Measurements from ENCODE around the gene SVEP1.

Gene SVEP1

GRCh38 chr9:110356639-110357395 lies 222.7 kb downstream of the SVEP1 start:
- H3K4me3 ChIP-seq (ENCODE audit: insufficient read depth, low read depth, low read length), result no peak overlapping the region
- no peak overlapping the region for H3K27ac ChIP-seq (ENCODE audit: insufficient read depth, low read depth, low read length, poor library complexity, severe bottlenecking)
- 89 to 92% methylated on average over 3 to 4 of the region's 4 CpGs for WGBS, 2 experiments
- H3K4me1 ChIP-seq (ENCODE audit: control insufficient read depth, insufficient read depth, low read length), result no peaks in the 10 kb centered on the region
- no peaks in the 10 kb centered on the region for H3K27me3 ChIP-seq (ENCODE audit: control insufficient read depth, insufficient read depth, low read length, poor library complexity, severe bottlenecking)
- H3K36me3 ChIP-seq (ENCODE audit: control insufficient read depth, insufficient read depth, low read length), result no peaks in the 10 kb centered on the region
- no peaks in the 10 kb centered on the region for H3K9me3 ChIP-seq (ENCODE audit: control insufficient read depth, low read length)

GRCh38 chr9:110355911-110356310 lies 223.6 kb downstream of the SVEP1 start:
- no peaks in the 10 kb centered on the region for H3K27me3 ChIP-seq (ENCODE audit: control insufficient read depth, insufficient read depth, low read length, poor library complexity, severe bottlenecking)
- no peak overlapping the region for H3K4me3 ChIP-seq (ENCODE audit: insufficient read depth, low read depth, low read length)
- WGBS, 2 experiments, result 88 to 95% methylated on average over 1 to 2 of the region's 2 CpGs
- no peaks in the 10 kb centered on the region for H3K9me3 ChIP-seq (ENCODE audit: control insufficient read depth, low read length)
- H3K36me3 ChIP-seq (ENCODE audit: control insufficient read depth, insufficient read depth, low read length), result no peaks in the 10 kb centered on the region
- no peak overlapping the region for H3K27ac ChIP-seq (ENCODE audit: insufficient read depth, low read depth, low read length, poor library complexity, severe bottlenecking)
- H3K4me1 ChIP-seq (ENCODE audit: control insufficient read depth, insufficient read depth, low read length), result no peaks in the 10 kb centered on the region

GRCh38 chr9:110351009-110351467 lies 228.5 kb downstream of the SVEP1 start:
- Histone ChIP-seq H3K27me3 (ENCODE audit: control insufficient read depth, insufficient read depth, low read length, poor library complexity, severe bottlenecking) (no peaks in the 10 kb centered on the region), H3K9me3 (ENCODE audit: control insufficient read depth, low read length) (no peaks in the 10 kb centered on the region), H3K36me3 (ENCODE audit: control insufficient read depth, insufficient read depth, low read length) (no peaks in the 10 kb centered on the region), H3K27ac (ENCODE audit: insufficient read depth, low read depth, low read length, poor library complexity, severe bottlenecking) (no peak overlapping the region), H3K4me1 (ENCODE audit: control insufficient read depth, insufficient read depth, low read length) (no peaks in the 10 kb centered on the region), H3K4me3 (ENCODE audit: insufficient read depth, low read depth, low read length) (no peak overlapping the region)
- 63 to 100% methylated on average over 1 of the region's 1 CpG for WGBS, 2 experiments

GRCh38 chr9:110346325-110346724 lies 233.2 kb downstream of the SVEP1 start:
- WGBS, 2 experiments, result 40 to 42% methylated on average over 2 of the region's 3 CpGs
- H3K27ac ChIP-seq (ENCODE audit: insufficient read depth, low read depth, low read length, poor library complexity, severe bottlenecking), result no peak overlapping the region
- no peaks in the 10 kb centered on the region for H3K36me3 ChIP-seq (ENCODE audit: control insufficient read depth, insufficient read depth, low read length)
- no peak overlapping the region for H3K4me3 ChIP-seq (ENCODE audit: insufficient read depth, low read depth, low read length)
- no peaks in the 10 kb centered on the region for H3K27me3 ChIP-seq (ENCODE audit: control insufficient read depth, insufficient read depth, low read length, poor library complexity, severe bottlenecking)
- H3K9me3 ChIP-seq (ENCODE audit: control insufficient read depth, low read length), result no peaks in the 10 kb centered on the region
- H3K4me1 ChIP-seq (ENCODE audit: control insufficient read depth, insufficient read depth, low read length), result no peaks in the 10 kb centered on the region

GRCh38 chr9:110344821-110345220 lies 234.7 kb downstream of the SVEP1 start:
- Histone ChIP-seq H3K9me3 (ENCODE audit: control insufficient read depth, low read length) (no peaks in the 10 kb centered on the region), H3K4me1 (ENCODE audit: control insufficient read depth, insufficient read depth, low read length) (no peaks in the 10 kb centered on the region), H3K36me3 (ENCODE audit: control insufficient read depth, insufficient read depth, low read length) (no peaks in the 10 kb centered on the region), H3K27ac (ENCODE audit: insufficient read depth, low read depth, low read length, poor library complexity, severe bottlenecking) (no peak overlapping the region), H3K4me3 (ENCODE audit: insufficient read depth, low read depth, low read length) (no peak overlapping the region), H3K27me3 (ENCODE audit: control insufficient read depth, insufficient read depth, low read length, poor library complexity, severe bottlenecking) (no peaks in the 10 kb centered on the region)
- 87 to 94% methylated on average over 4 of the region's 6 CpGs for WGBS, 2 experiments

GRCh38 chr9:110343551-110343950 lies 236.0 kb downstream of the SVEP1 start:
- no peaks in the 10 kb centered on the region for H3K4me1 ChIP-seq (ENCODE audit: control insufficient read depth, insufficient read depth, low read length)
- H3K4me3 ChIP-seq (ENCODE audit: insufficient read depth, low read depth, low read length), result no peak overlapping the region
- no peaks in the 10 kb centered on the region for H3K27me3 ChIP-seq (ENCODE audit: control insufficient read depth, insufficient read depth, low read length, poor library complexity, severe bottlenecking)
- H3K9me3 ChIP-seq (ENCODE audit: control insufficient read depth, low read length), result no peaks in the 10 kb centered on the region
- no peaks in the 10 kb centered on the region for H3K36me3 ChIP-seq (ENCODE audit: control insufficient read depth, insufficient read depth, low read length)
- no peak overlapping the region for H3K27ac ChIP-seq (ENCODE audit: insufficient read depth, low read depth, low read length, poor library complexity, severe bottlenecking)
- WGBS, 2 experiments, result 89 to 91% methylated on average over 5 of the region's 5 CpGs

- no peak overlapping the region for H3K27ac ChIP-seq (ENCODE audit: insufficient read depth, low read depth, low read length, poor library complexity, severe bottlenecking)
- no peak overlapping the region for H3K4me3 ChIP-seq (ENCODE audit: insufficient read depth, low read depth, low read length)
- no peaks in the 10 kb centered on the region for H3K9me3 ChIP-seq (ENCODE audit: control insufficient read depth, low read length)
- H3K27me3 ChIP-seq (ENCODE audit: control insufficient read depth, insufficient read depth, low read length, poor library complexity, severe bottlenecking), result no peaks in the 10 kb centered on the region
- H3K4me1 ChIP-seq (ENCODE audit: control insufficient read depth, insufficient read depth, low read length), result no peaks in the 10 kb centered on the region
- WGBS, 2 experiments, result 58 to 73% methylated on average over 2 of the region's 2 CpGs
- H3K36me3 ChIP-seq (ENCODE audit: control insufficient read depth, insufficient read depth, low read length), result no peaks in the 10 kb centered on the region
Measured at GRCh38 chr9:110340306-110340705, 239.2 kb downstream of the SVEP1 start.

- H3K36me3 ChIP-seq (ENCODE audit: control insufficient read depth, insufficient read depth, low read length), result no peaks in the 10 kb centered on the region
- no peaks in the 10 kb centered on the region for H3K4me1 ChIP-seq (ENCODE audit: control insufficient read depth, insufficient read depth, low read length)
- no peak overlapping the region for H3K4me3 ChIP-seq (ENCODE audit: insufficient read depth, low read depth, low read length)
- no peak overlapping the region for H3K27ac ChIP-seq (ENCODE audit: insufficient read depth, low read depth, low read length, poor library complexity, severe bottlenecking)
- WGBS, 2 experiments, result 88 to 90% methylated on average over 1 of the region's 1 CpG
- no peaks in the 10 kb centered on the region for H3K9me3 ChIP-seq (ENCODE audit: control insufficient read depth, low read length)
- H3K27me3 ChIP-seq (ENCODE audit: control insufficient read depth, insufficient read depth, low read length, poor library complexity, severe bottlenecking), result no peaks in the 10 kb centered on the region
Measured at GRCh38 chr9:110338143-110338542, 241.4 kb downstream of the SVEP1 start.

GRCh38 chr9:110337727-110338126 lies 241.8 kb downstream of the SVEP1 start, which contains the start of gene TXNDC8:
Gene TXNDC8, minus strand, starts transcription at chr9:110337863.
- Histone ChIP-seq H3K4me3 (ENCODE audit: insufficient read depth, low read depth, low read length) (no peak within 1 kb of the TSS), H3K4me1 (ENCODE audit: control insufficient read depth, insufficient read depth, low read length) (no peaks in the 10 kb centered on the region), H3K27me3 (ENCODE audit: control insufficient read depth, insufficient read depth, low read length, poor library complexity, severe bottlenecking) (no peaks in the 10 kb centered on the region), H3K9me3 (ENCODE audit: control insufficient read depth, low read length) (no peaks in the 10 kb centered on the region), H3K36me3 (ENCODE audit: control insufficient read depth, insufficient read depth, low read length) (no peaks in the 10 kb centered on the region), H3K27ac (ENCODE audit: insufficient read depth, low read depth, low read length, poor library complexity, severe bottlenecking) (no peak within 1 kb of the TSS)
- WGBS, 2 experiments, result 88 to 97% methylated on average over 1 of the region's 1 CpG

- H3K9me3 ChIP-seq (ENCODE audit: control insufficient read depth, low read length), result no peaks in the 10 kb centered on the region
- H3K4me3 ChIP-seq (ENCODE audit: insufficient read depth, low read depth, low read length), result no peak overlapping the region
- H3K36me3 ChIP-seq (ENCODE audit: control insufficient read depth, insufficient read depth, low read length), result no peaks in the 10 kb centered on the region
- 100% methylated on average over 1 of the region's 1 CpG; no CpG with 5 or more reads in 1 of the 2 experiments for WGBS, 2 experiments
- no peak overlapping the region for H3K27ac ChIP-seq (ENCODE audit: insufficient read depth, low read depth, low read length, poor library complexity, severe bottlenecking)
- no peaks in the 10 kb centered on the region for H3K27me3 ChIP-seq (ENCODE audit: control insufficient read depth, insufficient read depth, low read length, poor library complexity, severe bottlenecking)
- H3K4me1 ChIP-seq (ENCODE audit: control insufficient read depth, insufficient read depth, low read length), result no peaks in the 10 kb centered on the region
Measured at GRCh38 chr9:110336363-110336762, 243.2 kb downstream of the SVEP1 start.

Measured in ectodermal cell (in vitro differentiated cells).